PC-9 (cell line): Measurements from ENCODE around the gene DNPEP. TPM values are rescaled to one million over a fixed set of nuclear protein-coding genes. Genes with fewer than 3 reads are reported as not detected.

Source experiments
- BruUV-seq: library from RNA; stranded (reverse); fragments of 400-500 nt; replicated peaks from 2 replicates; lab custom pipeline; 2021; lab: Mats Ljungman, UMichigan
- CTCF ChIA-PET: fragments of 300-600 bp; sonication (Branson Sonifier 250); formaldehyde crosslinking; loops from one replicate; lab custom pipeline; 2022; ENCODE audit warnings: antibody characterized with exemption; lab: Charles Lee
- POLR2A ChIA-PET: fragments of 300-600 bp; sonication (Branson Sonifier 250); formaldehyde crosslinking; loops from one replicate; lab custom pipeline; 2022; ENCODE audit warnings: antibody characterized with exemption; ENCODE audit not compliant: unreplicated experiment; lab: Charles Lee
- DNase-seq, 2 experiments: peaks; one replicate each; pipeline versions ENCODE4 v3.0.0 to v3.0.0-alpha.2; 2015 to 2022; ENCODE audit warnings: mixed read lengths in 1 of 2
- H2AFZ ChIP-seq: fragments of 200-600 bp; sonication (generic); 2 replicates; pipeline ENCODE4 v1.8.1; 2017; ENCODE audit warnings: antibody characterized with exemption
- H3F3A ChIP-seq: fragments of 200-600 bp; sonication (generic); 2 replicates; pipeline ENCODE4 v1.8.1; 2017; ENCODE audit warnings: antibody characterized with exemption, mild to moderate bottlenecking, low read depth; ENCODE audit not compliant: insufficient read depth
- H3K27ac ChIP-seq: fragments of 200-600 bp; sonication (generic); 2 replicates; pipeline ENCODE4 v1.6.1; 2016; ENCODE audit warnings: mixed run types
- H3K27me3 ChIP-seq: fragments of 200-600 bp; sonication (generic); 2 replicates; pipeline ENCODE4 v1.6.1; 2016; ENCODE audit warnings: low read depth, mixed run types; ENCODE audit not compliant: insufficient read depth
- H3K36me3 ChIP-seq: fragments of 200-600 bp; sonication (generic); 2 replicates; pipeline ENCODE4 v1.6.1; 2016; ENCODE audit warnings: low read depth, mixed run types
- H3K4me1 ChIP-seq: fragments of 200-600 bp; sonication (generic); replicated peaks from 2 replicates; pipeline ENCODE4 v1.6.1; 2016; ENCODE audit warnings: mixed run types; ENCODE audit not compliant: insufficient read depth
- H3K4me2 ChIP-seq: fragments of 200-600 bp; sonication (generic); 2 replicates; pipeline ENCODE4 v1.6.1; 2017; ENCODE audit warnings: mixed run types
- H3K4me3 ChIP-seq: fragments of 200-600 bp; sonication (generic); 2 replicates; pipeline ENCODE4 v1.6.1; 2016; ENCODE audit warnings: mixed run types
- H3K79me2 ChIP-seq: fragments of 200-600 bp; sonication (generic); 2 replicates; pipeline ENCODE4 v1.6.1; 2017; ENCODE audit warnings: low read depth, mixed run types
- H3K9me2 ChIP-seq: fragments of 200-600 bp; sonication (generic); 2 replicates; pipeline ENCODE4 v1.8.1; 2017; ENCODE audit warnings: mild to moderate bottlenecking; ENCODE audit not compliant: insufficient read depth
- H3K9me3 ChIP-seq: fragments of 200-600 bp; sonication (generic); 2 replicates; pipeline ENCODE4 v1.8.1; 2016; ENCODE audit warnings: low read depth; ENCODE audit not compliant: insufficient read depth
- H4K20me1 ChIP-seq: fragments of 200-600 bp; sonication (generic); 2 replicates; pipeline ENCODE4 v1.8.1; 2017; ENCODE audit not compliant: insufficient read depth
- CTCF ChIP-seq: fragments of 200-600 bp; sonication (generic); conservative IDR thresholded peaks from 2 replicates; pipeline ENCODE4 v1.6.1; 2017; ENCODE audit warnings: mixed run types, antibody characterized with exemption, mild to moderate bottlenecking, moderate library complexity
- EZH2 ChIP-seq: fragments of 200-600 bp; sonication (generic); IDR thresholded peaks from 2 replicates; pipeline ENCODE4 v1.8.0; 2017; ENCODE audit warnings: antibody characterized with exemption, low read depth
- intact Hi-C: fragments of 100-400 bp; cut with micrococcal nuclease; formaldehyde crosslinking; loops from one replicate; pipeline ENCODE4 v1.10.0; 2022; ENCODE audit not compliant: unreplicated experiment
- total RNA-seq: library from RNA; stranded (reverse); gene quantifications from 2 replicates; pipeline ENCODE4 v1.2.3, GENCODE V29; 2021

Gene DNPEP
- total RNA-seq, 1 experiment from 2014 or later: 99.1 TPM

DNA sequence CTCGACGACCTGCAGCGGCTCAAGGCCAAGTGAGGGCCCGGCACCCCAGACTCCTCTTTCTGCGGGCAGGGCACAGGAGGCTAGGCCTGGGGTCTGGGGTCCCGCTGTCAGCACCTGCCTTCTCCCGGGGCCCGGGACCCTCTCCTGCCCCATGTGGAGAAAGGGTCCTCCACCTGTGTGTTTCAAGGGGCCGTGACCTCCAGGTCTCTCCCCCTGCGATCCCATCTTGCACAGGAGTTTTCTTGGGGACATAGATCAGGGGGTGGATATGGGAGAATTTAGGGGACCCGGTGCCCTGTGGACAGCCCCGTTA is 31.3 kb upstream of the DNPEP start:
- ChIA-PET CTCF (no interaction called here), POLR2A (no interaction called here)
- no peak overlapping the region for H3K27ac ChIP-seq
- no peaks in the 10 kb centered on the region for H3K9me2 ChIP-seq
- no TSS peak for BruUV-seq
- TF ChIP-seq CTCF: no peak
- no peak for TF ChIP-seq EZH2
- H3K27me3 ChIP-seq: no peaks in the 10 kb centered on the region
- no peaks in the 10 kb centered on the region for H3K36me3 ChIP-seq
- H3K4me2 ChIP-seq: no peak overlapping the region
- no peak overlapping the region for H2AFZ ChIP-seq
- H3F3A ChIP-seq: no peaks in the 10 kb centered on the region
- H3K4me1 ChIP-seq: no peaks in the 10 kb centered on the region
- no peaks in the 10 kb centered on the region for H3K9me3 ChIP-seq
- no peaks in the 10 kb centered on the region for H3K79me2 ChIP-seq
- H4K20me1 ChIP-seq: no peaks in the 10 kb centered on the region
- no peak for DNase-seq
- intact Hi-C loops: no loop called here
- no peak overlapping the region for H3K4me3 ChIP-seq

DNA sequence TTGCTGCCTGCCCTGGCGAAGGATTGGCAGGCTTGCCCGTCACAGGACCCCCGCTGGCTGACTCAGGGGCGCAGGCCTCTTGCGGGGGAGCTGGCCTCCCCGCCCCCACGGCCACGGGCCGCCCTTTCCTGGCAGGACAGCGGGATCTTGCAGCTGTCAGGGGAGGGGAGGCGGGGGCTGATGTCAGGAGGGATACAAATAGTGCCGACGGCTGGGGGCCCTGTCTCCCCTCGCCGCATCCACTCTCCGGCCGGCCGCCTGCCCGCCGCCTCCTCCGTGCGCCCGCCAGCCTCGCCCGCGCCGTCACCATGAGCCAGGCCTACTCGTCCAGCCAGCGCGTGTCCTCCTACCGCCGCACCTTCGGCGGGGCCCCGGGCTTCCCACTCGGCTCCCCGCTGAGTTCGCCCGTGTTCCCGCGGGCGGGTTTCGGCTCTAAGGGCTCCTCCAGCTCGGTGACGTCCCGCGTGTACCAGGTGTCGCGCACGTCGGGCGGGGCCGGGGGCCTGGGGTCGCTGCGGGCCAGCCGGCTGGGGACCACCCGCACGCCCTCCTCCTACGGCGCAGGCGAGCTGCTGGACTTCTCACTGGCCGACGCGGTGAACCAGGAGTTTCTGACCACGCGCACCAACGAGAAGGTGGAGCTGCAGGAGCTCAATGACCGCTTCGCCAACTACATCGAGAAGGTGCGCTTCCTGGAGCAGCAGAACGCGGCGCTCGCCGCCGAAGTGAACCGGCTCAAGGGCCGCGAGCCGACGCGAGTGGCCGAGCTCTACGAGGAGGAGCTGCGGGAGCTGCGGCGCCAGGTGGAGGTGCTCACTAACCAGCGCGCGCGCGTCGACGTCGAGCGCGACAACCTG is 30.7 kb upstream of the DNPEP start, which contains the start of gene DES:
DES (plus strand) TSS at position 223 of the 857 bp plus-strand sequence; CDS start at position 309, 86 bp downstream.
- no peaks in the 10 kb centered on the region for H3K27me3 ChIP-seq
- DNase-seq: no peak
- no TSS peak for BruUV-seq
- no peak for TF ChIP-seq EZH2
- TF ChIP-seq CTCF: no peak
- H3K4me1 ChIP-seq: no peaks in the 10 kb centered on the region
- intact Hi-C loops: no loop called here
- H3K4me3 ChIP-seq: no peak within 1 kb of the TSS
- H3K9me2 ChIP-seq: no peaks in the 10 kb centered on the region
- no peaks in the 10 kb centered on the region for H3F3A ChIP-seq
- CTCF ChIA-PET: no interaction called here
- H2AFZ ChIP-seq: no peak within 1 kb of the TSS
- POLR2A ChIA-PET: no interaction called here
- no peak within 1 kb of the TSS for H3K27ac ChIP-seq
- no peaks in the 10 kb centered on the region for H3K36me3 ChIP-seq
- H3K79me2 ChIP-seq: no peaks in the 10 kb centered on the region
- no peaks in the 10 kb centered on the region for H4K20me1 ChIP-seq
- no peak within 1 kb of the TSS for H3K4me2 ChIP-seq
- no peaks in the 10 kb centered on the region for H3K9me3 ChIP-seq

DNA sequence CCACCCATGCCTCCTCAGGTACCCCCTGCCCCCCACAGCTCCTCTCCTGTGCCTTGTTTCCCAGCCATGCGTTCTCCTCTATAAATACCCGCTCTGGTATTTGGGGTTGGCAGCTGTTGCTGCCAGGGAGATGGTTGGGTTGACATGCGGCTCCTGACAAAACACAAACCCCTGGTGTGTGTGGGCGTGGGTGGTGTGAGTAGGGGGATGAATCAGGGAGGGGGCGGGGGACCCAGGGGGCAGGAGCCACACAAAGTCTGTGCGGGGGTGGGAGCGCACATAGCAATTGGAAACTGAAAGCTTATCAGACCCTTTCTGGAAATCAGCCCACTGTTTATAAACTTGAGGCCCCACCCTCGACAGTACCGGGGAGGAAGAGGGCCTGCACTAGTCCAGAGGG is 29.7 kb upstream of the DNPEP start:
- no peak for DNase-seq
- no peak overlapping the region for H3K27ac ChIP-seq
- no TSS peak for BruUV-seq
- H3K4me3 ChIP-seq: no peak overlapping the region
- no peaks in the 10 kb centered on the region for H3K79me2 ChIP-seq
- no peak overlapping the region for H3K4me2 ChIP-seq
- CTCF ChIA-PET: no interaction called here
- POLR2A ChIA-PET: no interaction called here
- no peaks in the 10 kb centered on the region for H3K9me3 ChIP-seq
- intact Hi-C loops: no loop called here
- no peaks in the 10 kb centered on the region for H3F3A ChIP-seq
- H3K36me3 ChIP-seq: no peaks in the 10 kb centered on the region
- H3K27me3 ChIP-seq: 0 out of 2 replicates have a peak, but pooled peaks cover 3% of the 10 kb centered on the region
- H3K9me2 ChIP-seq: no peaks in the 10 kb centered on the region
- no peak for TF ChIP-seq EZH2
- TF ChIP-seq CTCF: no peak
- H3K4me1 ChIP-seq: no peaks in the 10 kb centered on the region
- no peak overlapping the region for H2AFZ ChIP-seq
- no peaks in the 10 kb centered on the region for H4K20me1 ChIP-seq
